Subcutaneous adipose tissue (tissue), 4 donors: ENCODE measurements around the gene POU2AF3. TPM values are rescaled to one million over a fixed set of nuclear protein-coding genes. Genes with fewer than 3 reads are reported as not detected.

ENCODE experiments used
- CTCF ChIP-seq: fragments of 450-650 bp; IDR thresholded peaks from one replicate; pipeline ENCODE4 v1.5.1; 2016; ENCODE audit warnings: low read depth, mild to moderate bottlenecking, control low read depth, antibody characterized with exemption, moderate library complexity
- total RNA-seq, 4 donors: library from RNA; depleted of rRNA; stranded (reverse); fragments of >200 nt; gene quantifications; one replicate each; pipeline ENCODE4 v1.1.0, GENCODE V29; 2016

POU2AF3 gene
- 1 to 10 TPM in 3 of 4 donors, under 1 TPM in 1; 0.68 to 4.0 (median 1.9) TPM for total RNA-seq

DNA sequence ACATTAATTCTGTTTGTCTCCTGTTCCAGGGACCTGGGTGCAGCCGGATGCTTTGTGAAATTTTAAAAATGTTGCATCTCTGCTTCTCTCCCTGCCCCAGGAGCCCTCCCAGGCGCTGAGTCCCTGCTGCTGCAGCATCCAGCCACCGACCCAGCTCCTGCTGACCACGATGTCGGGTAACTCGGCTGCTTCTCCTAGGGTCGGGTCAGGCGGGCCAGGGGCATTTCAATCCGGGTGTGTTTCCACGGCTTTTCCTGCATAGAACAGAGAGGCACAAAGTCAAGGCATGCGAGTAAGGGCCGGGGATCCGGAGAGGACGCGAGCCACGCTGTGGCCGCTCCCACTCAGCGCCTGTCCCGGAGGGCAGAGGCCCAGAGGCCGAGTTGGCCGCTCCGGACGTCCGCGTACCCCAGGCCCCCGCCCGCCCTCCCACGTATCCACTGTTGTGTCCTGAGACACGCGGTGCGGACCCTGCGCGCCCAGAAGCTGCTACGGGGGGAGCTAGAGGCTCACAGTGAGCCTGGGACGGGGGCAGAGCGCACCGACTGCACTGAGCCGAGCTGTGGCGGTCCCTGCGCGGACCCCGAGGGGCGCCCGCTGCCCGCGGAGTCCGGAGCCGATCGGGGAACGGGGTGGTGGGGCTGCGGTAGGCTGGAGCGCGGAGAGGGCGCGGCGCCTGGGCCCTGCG is at the start of gene POU2AF3:
POU2AF3 (plus strand) TSS at position 134 of the 688 bp plus-strand sequence; CDS start at position 170, 36 bp downstream.
- TF ChIP-seq CTCF, result no peak

- no peak for TF ChIP-seq CTCF
Measured at GRCh38 chr11:111250936-111251335, 47.4 kb upstream of the POU2AF3 start.

- TF ChIP-seq CTCF, result no peak
Measured at GRCh38 chr11:111253131-111253530, 45.2 kb upstream of the POU2AF3 start.

DNA sequence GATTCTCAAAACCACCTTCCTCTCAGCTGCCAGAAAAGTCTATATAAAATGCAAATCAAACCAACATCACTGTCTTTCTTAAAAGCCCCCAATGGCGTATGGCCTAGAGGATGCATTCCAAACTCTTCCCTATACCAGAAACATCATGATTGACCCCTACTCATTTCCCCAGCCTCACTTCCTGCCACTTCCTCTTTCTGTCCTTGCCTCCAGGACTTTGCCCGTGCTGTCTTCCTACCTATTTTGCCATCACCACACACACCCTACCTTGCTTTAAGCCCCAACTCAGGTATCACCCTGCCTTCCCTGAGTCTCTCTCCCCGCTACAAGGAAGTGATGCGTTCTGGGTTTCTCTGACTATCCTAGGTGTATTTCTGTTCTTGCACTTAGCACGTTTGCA is 44.7 kb upstream of the POU2AF3 start:
- no peak for TF ChIP-seq CTCF

GRCh38 chr11:111258046-111258445 is 40.3 kb upstream of the POU2AF3 start:
- TF ChIP-seq CTCF, result no peak

- TF ChIP-seq CTCF, result no peak
Measured at GRCh38 chr11:111259896-111260295, 38.5 kb upstream of the POU2AF3 start.

DNA sequence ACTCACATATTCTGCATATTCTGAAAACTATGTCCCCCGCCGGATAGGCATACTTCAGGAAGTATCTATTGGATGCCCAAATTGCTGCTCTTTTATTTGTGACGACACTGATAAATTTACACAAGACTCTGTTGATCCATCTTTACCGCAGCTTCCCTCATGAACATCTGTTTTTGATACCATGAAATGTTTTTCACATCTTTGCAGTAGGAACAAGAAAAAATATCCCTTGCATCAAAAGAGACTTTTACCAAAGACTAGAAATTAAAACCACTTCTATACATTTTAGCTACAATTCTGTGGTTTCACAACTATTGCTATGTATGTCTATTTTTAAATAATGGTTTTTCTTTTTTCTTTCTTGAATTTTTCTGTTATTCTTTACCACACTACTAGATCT is 37.5 kb upstream of the POU2AF3 start:
- no peak for TF ChIP-seq CTCF
